ENCODE data around the gene CLEC16A. TPM values are rescaled to one million over a fixed set of nuclear protein-coding genes. Genes with fewer than 3 reads are reported as not detected.
"Not testable (repeated sequence)": the region's sequence is repeated elsewhere in the genome, so short reads cannot be mapped to it uniquely, and the experiment has no call there.

CLEC16A gene
- total and polyA plus RNA-seq, 2 experiments from 2014 or later, result 17.5 to 26.8 TPM

- DNase-seq (ENCODE audit: low read depth in 1 of 2, low spot score in 1 of 2), result no peak
- Histone ChIP-seq H3K27me3 (no peaks in the 10 kb centered on the region), H3K27ac (no peak overlapping the region), H3K4me1 (ENCODE audit: low read depth) (no peaks in the 10 kb centered on the region), H3K4me3 (no peak overlapping the region), H3K36me3 (no peaks in the 10 kb centered on the region), H3K9me3 (ENCODE audit: low read depth) (no peaks in the 10 kb centered on the region)
- no peak for TF ChIP-seq CTCF (IDR thresholded peaks at IDR 0.05; ENCODE audit: low read depth, low read length)
These were observed 273.6 kb downstream of the CLEC16A start for GRCh38 chr16:11217651-11218603.

- Histone ChIP-seq H3K27ac (no peak overlapping the region), H3K4me1 (ENCODE audit: low read depth) (no peaks in the 10 kb centered on the region), H3K36me3 (no peaks in the 10 kb centered on the region), H3K9me3 (ENCODE audit: low read depth) (no peaks in the 10 kb centered on the region), H3K4me3 (no peak overlapping the region), H3K27me3 (no peaks in the 10 kb centered on the region)
- DNase-seq (ENCODE audit: low read depth in 1 of 2, low spot score in 1 of 2), result no peak
- TF ChIP-seq CTCF (IDR thresholded peaks at IDR 0.05; ENCODE audit: low read depth, low read length), result peak; percentile 54
These were observed 274.2 kb downstream of the CLEC16A start for GRCh38 chr16:11218604-11218962.

GRCh38 chr16:11219178-11219577 lies 274.8 kb downstream of the CLEC16A start:
- no peak for TF ChIP-seq CTCF (IDR thresholded peaks at IDR 0.05; ENCODE audit: low read depth, low read length)
- Histone ChIP-seq H3K27ac (no peak overlapping the region), H3K36me3 (no peaks in the 10 kb centered on the region), H3K9me3 (ENCODE audit: low read depth) (no peaks in the 10 kb centered on the region), H3K27me3 (no peaks in the 10 kb centered on the region), H3K4me1 (ENCODE audit: low read depth) (no peaks in the 10 kb centered on the region), H3K4me3 (no peak overlapping the region)
- DNase-seq (ENCODE audit: low read depth in 1 of 2, low spot score in 1 of 2), result peak in 1 of 2 donors; percentile 57

GRCh38 chr16:11220507-11220906 lies 276.1 kb downstream of the CLEC16A start:
- H3K36me3 ChIP-seq; H3K4me1 ChIP-seq (ENCODE audit: low read depth); H3K27me3 ChIP-seq; H3K27ac ChIP-seq; H3K9me3 ChIP-seq (ENCODE audit: low read depth); DNase-seq (ENCODE audit: low read depth in 1 of 2, low spot score in 1 of 2); H3K4me3 ChIP-seq: not testable (repeated sequence)

GRCh38 chr16:11224096-11224893 lies 279.9 kb downstream of the CLEC16A start:
- Histone ChIP-seq H3K4me1 (ENCODE audit: low read depth) (no peaks in the 10 kb centered on the region), H3K4me3 (no peak overlapping the region), H3K27me3 (no peaks in the 10 kb centered on the region), H3K27ac (no peak overlapping the region), H3K36me3 (no peaks in the 10 kb centered on the region), H3K9me3 (ENCODE audit: low read depth) (no peaks in the 10 kb centered on the region)
- no peak for TF ChIP-seq CTCF (IDR thresholded peaks at IDR 0.05; ENCODE audit: low read depth, low read length)
- DNase-seq (ENCODE audit: low read depth in 1 of 2, low spot score in 1 of 2), result peak in 1 of 2 donors; percentile 38

Data from cardiac muscle cell (in vitro differentiated cells and primary cell).